CD4-positive, alpha-beta T cell treated with Interleukin-4 for 4 hours (primary cell): ENCODE measurements around the gene SPATS2.
A peak's percentile ranks its signal among the peaks of the same experiment; 100 is the strongest.

ENCODE experiments used
- DNase-seq: peaks from one replicate; pipeline ENCODE4 v3.0.0-alpha.2; 2020

Gene SPATS2

GRCh38 chr12:49543914-49544815 is 176.9 kb downstream of the SPATS2 start:
- no peak for DNase-seq

- DNase-seq, result no peak
Measured at GRCh38 chr12:49545815-49546214, 178.6 kb downstream of the SPATS2 start.

DNA sequence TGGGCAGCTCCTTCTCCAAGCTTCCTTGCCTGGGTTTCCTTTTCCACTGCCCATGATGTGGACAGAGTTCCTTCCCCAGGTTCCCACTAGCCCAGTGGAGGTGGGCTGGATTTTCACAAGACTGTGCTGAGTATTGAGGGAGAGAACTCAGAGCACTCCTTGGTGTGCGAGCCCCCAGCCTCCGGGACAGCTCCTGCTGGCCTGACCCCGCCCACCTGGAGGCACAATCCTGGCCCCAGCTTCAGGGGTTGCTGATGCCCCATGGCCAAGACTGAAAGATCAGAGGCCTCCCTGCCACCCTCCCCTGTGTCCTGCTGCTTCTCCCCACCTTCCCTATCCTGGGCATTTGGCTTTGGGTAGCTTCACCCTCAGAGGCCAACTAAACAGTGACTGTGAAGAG is 179.2 kb downstream of the SPATS2 start:
- DNase-seq, result no peak

GRCh38 chr12:49547090-49547690 is 179.9 kb downstream of the SPATS2 start:
- DNase-seq, result no peak

- no peak for DNase-seq
Measured at GRCh38 chr12:49548481-49548821, 181.2 kb downstream of the SPATS2 start.

- DNase-seq, result peak; percentile 15
Measured at GRCh38 chr12:49548822-49549648, 181.8 kb downstream of the SPATS2 start.

DNA sequence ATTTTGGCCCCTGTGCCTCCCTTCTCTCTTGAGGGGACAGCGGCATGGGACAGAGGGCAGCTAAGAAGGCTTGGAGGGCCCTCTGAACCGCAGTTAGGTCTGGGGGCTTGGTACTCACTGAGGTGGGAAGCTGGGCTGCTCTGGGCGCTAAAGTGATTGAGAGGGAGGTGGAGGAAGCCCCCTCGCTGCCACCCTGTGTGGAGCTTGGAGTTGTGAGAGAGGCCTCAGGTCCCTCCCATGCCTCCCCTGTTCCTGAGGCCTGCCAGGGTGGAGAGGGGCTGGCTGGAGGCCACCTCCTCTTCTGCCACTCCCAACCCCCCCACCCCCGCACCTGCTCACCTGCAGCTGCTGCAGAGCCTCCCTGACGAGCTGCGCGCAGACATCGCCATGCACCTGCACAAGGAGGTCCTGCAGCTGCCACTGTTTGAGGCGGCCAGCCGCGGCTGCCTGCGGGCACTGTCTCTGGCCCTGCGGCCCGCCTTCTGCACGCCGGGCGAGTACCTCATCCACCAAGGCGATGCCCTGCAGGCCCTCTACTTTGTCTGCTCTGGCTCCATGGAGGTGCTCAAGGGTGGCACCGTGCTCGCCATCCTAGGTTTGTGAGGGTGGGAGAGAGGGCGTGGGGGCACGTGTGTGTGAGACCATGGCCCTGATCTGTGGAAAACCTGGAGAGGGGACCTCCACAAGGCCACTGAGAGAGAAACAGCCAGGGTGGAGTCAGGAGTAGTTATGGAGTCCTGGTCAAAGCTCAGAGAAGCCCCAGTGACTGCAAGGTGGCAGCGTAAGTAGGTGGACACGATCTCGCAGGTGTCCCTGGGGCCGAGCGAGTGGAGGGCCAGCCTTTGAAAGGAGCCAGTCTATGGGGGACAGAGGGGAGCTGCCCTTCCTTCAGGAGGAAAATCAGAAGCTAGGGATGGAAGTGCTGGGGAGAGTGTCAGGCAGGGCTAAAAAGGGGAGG is 182.8 kb downstream of the SPATS2 start:
- no peak for DNase-seq

- DNase-seq, result no peak
Measured at GRCh38 chr12:49550693-49551252, 183.5 kb downstream of the SPATS2 start.

DNA sequence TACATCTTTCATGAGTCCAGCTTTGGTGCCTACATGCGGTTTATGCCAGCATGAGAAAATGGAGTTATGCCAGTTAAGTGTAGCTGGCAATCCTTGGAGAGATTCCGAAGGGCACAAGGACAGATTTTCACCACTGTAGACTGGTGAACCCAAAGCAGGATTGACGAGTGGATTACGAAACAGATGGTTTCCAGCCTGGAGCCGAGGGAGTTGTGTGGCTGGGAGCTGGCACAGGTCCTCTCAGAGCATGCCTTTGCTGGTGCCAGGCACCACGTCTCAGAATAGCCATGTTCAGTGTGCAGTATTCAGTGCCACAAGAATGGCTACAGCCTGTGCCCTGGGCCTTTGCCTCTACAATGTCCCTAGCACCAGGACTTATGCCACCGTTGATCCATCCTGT is 184.8 kb downstream of the SPATS2 start:
- no peak for DNase-seq

DNA sequence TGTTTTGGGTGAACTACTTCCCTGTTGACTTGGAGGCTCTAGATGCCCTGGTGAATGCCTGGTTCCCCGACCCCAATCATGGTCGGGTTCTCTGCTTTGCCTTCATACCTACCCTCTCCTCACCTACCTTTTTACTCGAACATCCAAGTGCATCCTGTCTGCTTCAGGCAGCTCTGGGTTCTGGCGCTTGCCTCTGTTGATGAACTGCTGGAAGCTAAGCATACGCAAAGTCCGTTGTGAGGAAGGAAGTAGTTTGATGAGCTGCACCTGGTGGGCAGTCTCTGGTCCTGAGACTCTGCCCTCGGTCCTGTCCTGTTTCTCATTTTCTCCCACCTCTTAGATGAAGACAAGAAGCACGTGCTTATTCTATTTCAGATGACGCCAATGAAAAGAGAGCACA is 185.2 kb downstream of the SPATS2 start:
- DNase-seq, result no peak

DNA sequence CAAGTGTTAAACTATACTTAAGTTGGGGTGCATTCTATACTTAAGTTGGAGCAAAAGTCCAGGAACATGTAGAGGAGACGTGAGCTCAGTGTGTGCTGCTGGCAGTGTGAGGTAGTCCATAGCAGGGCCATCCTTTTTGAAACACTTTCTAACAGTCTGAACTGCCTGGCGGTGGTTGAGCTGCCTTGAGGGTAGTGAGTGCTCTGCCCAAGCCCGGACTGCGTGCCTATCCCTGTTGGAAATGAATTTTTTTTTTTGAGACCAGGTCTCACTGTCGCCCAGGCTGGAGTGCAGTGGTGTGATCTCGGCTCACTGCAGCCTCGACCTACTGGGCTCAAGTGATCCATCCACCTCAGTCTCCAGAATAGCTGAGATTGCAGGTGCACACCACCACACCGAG is 185.6 kb downstream of the SPATS2 start:
- DNase-seq, result no peak

- peak; percentile 53 for DNase-seq
Measured at GRCh38 chr12:49553512-49554088, 186.3 kb downstream of the SPATS2 start.

- no peak for DNase-seq
Measured at GRCh38 chr12:49554266-49554665, 187.0 kb downstream of the SPATS2 start.

GRCh38 chr12:49555631-49556390 is 188.5 kb downstream of the SPATS2 start:
- DNase-seq, result no peak

- DNase-seq, result no peak
Measured at GRCh38 chr12:49556391-49557186, 189.3 kb downstream of the SPATS2 start.

- DNase-seq, result no peak
Measured at GRCh38 chr12:49557187-49557916, 190.1 kb downstream of the SPATS2 start.

- DNase-seq, result no peak
Measured at GRCh38 chr12:49557917-49558215, 190.6 kb downstream of the SPATS2 start.

- no peak for DNase-seq
Measured at GRCh38 chr12:49558526-49558925, 191.3 kb downstream of the SPATS2 start.

DNA sequence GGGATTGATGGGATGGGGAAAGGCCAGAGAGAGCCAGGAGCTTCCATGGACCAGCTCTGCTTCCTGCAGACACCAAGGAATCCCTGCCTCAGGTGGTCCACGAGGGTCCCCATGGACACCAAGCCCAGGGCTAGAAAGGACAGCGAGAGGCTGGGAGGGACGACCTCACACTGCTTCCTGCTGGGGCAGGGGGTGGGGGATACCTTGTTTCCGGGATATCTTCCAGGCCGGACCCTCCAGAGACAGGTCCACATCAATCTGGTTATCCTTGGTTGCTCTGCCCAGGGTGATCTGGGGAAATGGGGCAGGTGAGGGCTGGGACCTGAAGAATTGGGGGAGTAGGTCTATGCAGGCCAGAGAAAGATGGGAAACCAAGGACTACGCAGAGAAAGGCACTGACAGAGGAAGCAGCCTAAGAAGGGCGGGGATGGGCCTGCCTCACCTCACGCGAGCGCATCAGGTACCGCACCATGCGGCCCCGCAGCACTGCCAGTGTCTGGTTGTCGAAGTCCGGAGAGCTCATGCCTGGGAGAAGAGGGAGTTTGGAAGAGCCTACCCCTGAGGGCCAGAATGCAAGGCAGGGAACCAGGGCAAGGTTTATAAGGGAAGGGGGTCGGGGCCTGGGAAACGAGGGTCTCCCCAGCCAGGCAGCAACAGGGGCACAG is 191.9 kb downstream of the SPATS2 start:
- DNase-seq, result no peak
